ENCODE measurements around the gene NFE2L2.

- TF ChIP-seq SUZ12 (IDR thresholded peaks at IDR 0.05), result no peak
- TF ChIP-seq, protein P1, sequence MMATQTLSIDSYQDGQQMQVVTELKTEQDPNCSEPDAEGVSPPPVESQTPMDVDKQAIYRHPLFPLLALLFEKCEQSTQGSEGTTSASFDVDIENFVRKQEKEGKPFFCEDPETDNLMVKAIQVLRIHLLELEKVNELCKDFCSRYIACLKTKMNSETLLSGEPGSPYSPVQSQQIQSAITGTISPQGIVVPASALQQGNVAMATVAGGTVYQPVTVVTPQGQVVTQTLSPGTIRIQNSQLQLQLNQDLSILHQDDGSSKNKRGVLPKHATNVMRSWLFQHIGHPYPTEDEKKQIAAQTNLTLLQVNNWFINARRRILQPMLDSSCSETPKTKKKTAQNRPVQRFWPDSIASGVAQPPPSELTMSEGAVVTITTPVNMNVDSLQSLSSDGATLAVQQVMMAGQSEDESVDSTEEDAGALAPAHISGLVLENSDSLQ (IDR thresholded peaks at IDR 0.05), result no peak
- TF ChIP-seq BHLHE40 (IDR thresholded peaks at IDR 0.05; ENCODE audit: borderline replicate concordance), result no peak
- no peak for TF ChIP-seq CTBP1 (IDR thresholded peaks at IDR 0.05; ENCODE audit: borderline replicate concordance)
- TF ChIP-seq SP1 (IDR thresholded peaks at IDR 0.05), result no peak
Measured at GRCh38 chr2:177287814-177288213, 23.3 kb upstream of the NFE2L2 start.

All from HEK293T (cell line).